Gastroesophageal sphincter (tissue), 4 donors: ENCODE results near the gene TRABD2B. TPM values are rescaled to one million over a fixed set of nuclear protein-coding genes. Genes with fewer than 3 reads are reported as not detected.

Experiments used
- ATAC-seq: fragments of 150-250 bp; one replicate; pipeline ENCODE4 v1.9.1; 2016; ENCODE audit warnings: mild to moderate bottlenecking, moderate library complexity
- H3K27ac ChIP-seq, 4 donors: fragments of 200-600 bp; sonication (generic) in 3 of 4; 1 replicate in 3 of 4; 2 replicates in 1 of 4; pipeline ENCODE4 v1.5.1; 2016 to 2019
- H3K27me3 ChIP-seq: fragments of 200-600 bp; sonication (generic); one replicate; pipeline ENCODE4 v1.5.1; 2019
- H3K36me3 ChIP-seq, 2 donors: fragments of 200-600 bp; sonication (generic); one replicate each; pipeline ENCODE4 v1.5.1; 2019; ENCODE audit warnings: control low read depth in 1 of 2
- H3K4me1 ChIP-seq, 3 donors: fragments of 200-600 bp; sonication (generic); 1 replicate in 2 of 3; 2 replicates in 1 of 3; pipeline ENCODE4 v1.5.1; 2016 to 2019; ENCODE audit warnings: control low read depth in 2 of 3
- H3K4me3 ChIP-seq, 2 donors: fragments of 200-600 bp; sonication (generic); one replicate each; pipeline ENCODE4 v1.5.1; 2019; ENCODE audit warnings: mild to moderate bottlenecking in 1 of 2, moderate library complexity in 1 of 2
- H3K9me3 ChIP-seq, 3 donors: fragments of 200-600 bp; sonication (generic); one replicate each; pipeline ENCODE4 v1.5.1; 2017 to 2019; ENCODE audit warnings: control low read depth in 2 of 3
- EP300 ChIP-seq: sonication (generic); formaldehyde crosslinking; IDR thresholded peaks from one replicate; pipeline ENCODE4 v1.6.1; 2017; ENCODE audit warnings: antibody characterized with exemption, mild to moderate bottlenecking
- POLR2A ChIP-seq, 2 donors: fragments of 450-650 bp; IDR thresholded peaks; one replicate each; pipeline ENCODE4 v1.6.1; 2017; ENCODE audit warnings: antibody characterized with exemption in 2 of 2, mild to moderate bottlenecking in 2 of 2, moderate library complexity in 1 of 2
- POLR2AphosphoS5 ChIP-seq: sonication (generic); formaldehyde crosslinking; IDR thresholded peaks from one replicate; pipeline ENCODE4 v1.6.1; 2017; ENCODE audit warnings: antibody characterized with exemption
- WGBS, 2 donors: methylation state at CpG; one replicate each; pipeline ENCODE4 v1.1.5; 2018; ENCODE audit warnings: low coverage in 1 of 2; 5-methylcytosine and 5-hydroxymethylcytosine counted together
- total RNA-seq, 4 donors: library from RNA; depleted of rRNA; stranded (reverse); fragments of >200 nt; gene quantifications; one replicate each; pipeline ENCODE4 v1.1.0, GENCODE V29; 2016
- TF ChIP-seq, protein P1 (sequence below), 4 experiments: fragments of 200-600 bp in 2 of 4; fragments of 450-650 bp in 2 of 4; sonication (generic) in 1 of 4; IDR thresholded peaks; one replicate each; pipeline ENCODE4 v1.5.1; 2017 to 2019; ENCODE audit warnings: antibody characterized with exemption in 4 of 4, mild to moderate bottlenecking in 2 of 4, moderate library complexity in 2 of 4

The TRABD2B gene
- total RNA-seq, 4 donors from 2014 or later = 2.6 to 6.5 (median 3.4) TPM

DNA sequence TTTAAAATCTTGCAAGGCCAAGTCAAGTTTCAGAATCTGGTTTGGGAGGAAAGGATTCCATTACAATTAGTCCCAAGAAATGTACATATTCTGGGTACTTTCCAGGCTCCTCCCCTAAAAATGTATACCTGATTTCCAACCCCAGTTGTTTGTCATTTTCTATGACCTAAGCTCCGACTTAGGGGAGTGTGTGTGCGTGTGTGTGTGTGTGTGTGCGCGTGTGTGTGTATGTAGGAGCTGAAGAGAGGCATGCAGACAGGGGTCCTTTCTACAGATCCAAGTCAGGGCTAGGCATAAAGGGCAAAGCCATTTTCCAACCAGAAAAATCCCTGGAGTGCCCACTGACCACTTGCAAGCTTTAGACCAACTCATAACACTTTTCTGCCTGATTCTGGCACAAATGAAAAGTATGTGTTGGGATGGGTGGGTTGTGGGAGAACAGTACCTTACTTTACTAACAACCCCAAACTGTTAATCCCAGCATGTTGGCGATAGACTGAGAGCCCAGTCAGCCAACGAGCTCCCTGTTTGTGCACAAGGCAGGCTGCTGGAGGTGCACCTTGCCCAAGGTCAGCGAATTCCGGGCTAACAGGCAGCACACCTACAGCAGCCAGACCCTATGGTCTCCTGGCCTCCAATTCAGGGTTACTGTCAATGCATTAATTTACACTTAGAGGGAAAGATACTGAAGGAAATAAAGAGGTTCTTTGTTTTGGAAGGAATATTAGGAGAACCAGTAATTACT lies 1.7 kb downstream of the TRABD2B start:
- ATAC-seq = no peak
- Histone ChIP-seq H3K4me3 (peak overlapping the region in 1 of 2 donors; percentile 83), H3K4me1 (peaks cover 0 to 52% (median 10%) of the 10 kb centered on the region in 3 donors), H3K27me3 (peaks cover 28% of the 10 kb centered on the region), H3K36me3 (no peaks in the 10 kb centered on the region), H3K27ac (peak overlapping the region in 3 of 4 donors; percentile 26 to 91 (median 86)), H3K9me3 (no peaks in the 10 kb centered on the region)
- 72 to 81% methylated on average over 2 to 4 of the region's 8 CpGs for WGBS, 2 donors
- no peak for TF ChIP-seq POLR2A (IDR thresholded peaks at IDR 0.05)
- TF ChIP-seq, protein P1, sequence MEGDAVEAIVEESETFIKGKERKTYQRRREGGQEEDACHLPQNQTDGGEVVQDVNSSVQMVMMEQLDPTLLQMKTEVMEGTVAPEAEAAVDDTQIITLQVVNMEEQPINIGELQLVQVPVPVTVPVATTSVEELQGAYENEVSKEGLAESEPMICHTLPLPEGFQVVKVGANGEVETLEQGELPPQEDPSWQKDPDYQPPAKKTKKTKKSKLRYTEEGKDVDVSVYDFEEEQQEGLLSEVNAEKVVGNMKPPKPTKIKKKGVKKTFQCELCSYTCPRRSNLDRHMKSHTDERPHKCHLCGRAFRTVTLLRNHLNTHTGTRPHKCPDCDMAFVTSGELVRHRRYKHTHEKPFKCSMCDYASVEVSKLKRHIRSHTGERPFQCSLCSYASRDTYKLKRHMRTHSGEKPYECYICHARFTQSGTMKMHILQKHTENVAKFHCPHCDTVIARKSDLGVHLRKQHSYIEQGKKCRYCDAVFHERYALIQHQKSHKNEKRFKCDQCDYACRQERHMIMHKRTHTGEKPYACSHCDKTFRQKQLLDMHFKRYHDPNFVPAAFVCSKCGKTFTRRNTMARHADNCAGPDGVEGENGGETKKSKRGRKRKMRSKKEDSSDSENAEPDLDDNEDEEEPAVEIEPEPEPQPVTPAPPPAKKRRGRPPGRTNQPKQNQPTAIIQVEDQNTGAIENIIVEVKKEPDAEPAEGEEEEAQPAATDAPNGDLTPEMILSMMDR (IDR thresholded peaks at IDR 0.05) = no peak
- no peak for TF ChIP-seq POLR2AphosphoS5
- no peak for TF ChIP-seq EP300

DNA sequence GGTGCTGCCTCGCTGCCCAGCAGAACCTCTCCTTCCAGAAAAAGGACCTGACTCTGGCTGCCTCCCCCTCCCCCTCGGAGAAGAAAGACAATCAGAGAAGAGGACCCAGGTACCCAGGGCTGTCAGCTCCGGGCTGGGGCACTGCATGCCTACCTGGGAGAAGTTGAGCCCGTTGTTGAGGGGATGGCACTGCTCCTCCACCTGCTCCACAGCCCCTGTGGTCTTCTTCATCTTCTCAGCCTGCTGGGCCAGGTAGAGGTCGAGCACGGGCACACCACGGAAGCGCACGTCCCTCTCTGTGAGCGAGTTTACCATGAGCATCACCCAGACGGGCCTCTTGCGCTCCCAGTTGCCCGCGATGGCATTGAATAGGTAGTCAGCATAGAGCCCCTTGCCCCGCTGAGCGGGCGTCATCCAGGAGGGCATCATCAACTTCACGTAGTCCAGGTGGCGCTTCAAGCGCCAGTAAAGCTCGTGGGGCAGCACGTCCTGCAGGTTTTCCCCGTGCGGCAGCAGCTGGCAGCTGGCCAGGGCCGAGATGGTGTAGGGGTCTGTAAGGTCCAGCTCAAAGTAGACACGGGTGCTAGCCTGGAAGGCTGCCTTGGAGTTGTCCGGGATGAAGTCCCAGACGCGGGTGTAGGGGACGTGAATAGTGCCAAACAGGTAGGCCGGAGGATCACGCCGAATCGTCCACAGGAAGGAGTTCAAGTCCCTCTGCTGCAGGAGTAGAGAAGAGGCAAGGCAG lies 3.1 kb downstream of the TRABD2B start:
- TF ChIP-seq POLR2A (IDR thresholded peaks at IDR 0.05) (no peak), POLR2AphosphoS5 (no peak), EP300 (no peak)
- TF ChIP-seq, protein P1 (IDR thresholded peaks at IDR 0.05) = no peak
- H3K4me3 ChIP-seq = peak overlapping the region in 1 of 2 donors; percentile 19
- peak overlapping the region in 3 of 4 donors; percentile 46 to 69 (median 53) for H3K27ac ChIP-seq
- no peaks in the 10 kb centered on the region for H3K36me3 ChIP-seq
- no peak for ATAC-seq
- no peaks in the 10 kb centered on the region for H3K9me3 ChIP-seq
- peaks cover 0 to 52% (median 10%) of the 10 kb centered on the region in 3 donors for H3K4me1 ChIP-seq
- peaks cover 16% of the 10 kb centered on the region for H3K27me3 ChIP-seq
- 93 to 100% methylated on average over 1 to 13 of the region's 34 CpGs for WGBS, 2 donors

DNA sequence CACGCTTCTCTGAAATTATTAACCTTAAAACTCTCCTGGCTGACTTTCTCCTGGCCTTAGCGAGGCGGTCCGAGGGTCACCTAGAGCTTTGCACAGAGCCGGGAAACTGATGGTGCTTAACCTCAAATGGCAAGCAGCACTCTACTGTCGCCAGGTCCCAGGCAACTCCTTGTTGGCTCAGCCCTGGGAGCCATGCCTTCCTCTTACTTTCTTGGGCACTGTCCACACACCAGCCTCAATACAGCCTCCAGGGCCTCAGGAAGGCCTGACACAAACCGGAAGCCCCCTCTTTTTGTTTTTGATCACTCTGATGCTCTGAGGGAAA lies 3.8 kb downstream of the TRABD2B start:
- no peaks in the 10 kb centered on the region for H3K36me3 ChIP-seq
- no peaks in the 10 kb centered on the region for H3K9me3 ChIP-seq
- ATAC-seq = no peak
- H3K4me1 ChIP-seq = peaks cover 0 to 51% (median 10%) of the 10 kb centered on the region in 3 donors
- TF ChIP-seq POLR2A (IDR thresholded peaks at IDR 0.05) (no peak), EP300 (no peak), POLR2AphosphoS5 (no peak)
- TF ChIP-seq, protein P1 (IDR thresholded peaks at IDR 0.05) = no peak
- H3K27ac ChIP-seq = peak overlapping the region in 3 of 4 donors; percentile 46 to 69 (median 53)
- H3K4me3 ChIP-seq = peak overlapping the region in 1 of 2 donors; percentile 19
- peaks cover 10% of the 10 kb centered on the region for H3K27me3 ChIP-seq
- 93% methylated on average over 7 of the region's 7 CpGs; no CpG with 5 or more reads in 1 of the 2 donors for WGBS, 2 donors

DNA sequence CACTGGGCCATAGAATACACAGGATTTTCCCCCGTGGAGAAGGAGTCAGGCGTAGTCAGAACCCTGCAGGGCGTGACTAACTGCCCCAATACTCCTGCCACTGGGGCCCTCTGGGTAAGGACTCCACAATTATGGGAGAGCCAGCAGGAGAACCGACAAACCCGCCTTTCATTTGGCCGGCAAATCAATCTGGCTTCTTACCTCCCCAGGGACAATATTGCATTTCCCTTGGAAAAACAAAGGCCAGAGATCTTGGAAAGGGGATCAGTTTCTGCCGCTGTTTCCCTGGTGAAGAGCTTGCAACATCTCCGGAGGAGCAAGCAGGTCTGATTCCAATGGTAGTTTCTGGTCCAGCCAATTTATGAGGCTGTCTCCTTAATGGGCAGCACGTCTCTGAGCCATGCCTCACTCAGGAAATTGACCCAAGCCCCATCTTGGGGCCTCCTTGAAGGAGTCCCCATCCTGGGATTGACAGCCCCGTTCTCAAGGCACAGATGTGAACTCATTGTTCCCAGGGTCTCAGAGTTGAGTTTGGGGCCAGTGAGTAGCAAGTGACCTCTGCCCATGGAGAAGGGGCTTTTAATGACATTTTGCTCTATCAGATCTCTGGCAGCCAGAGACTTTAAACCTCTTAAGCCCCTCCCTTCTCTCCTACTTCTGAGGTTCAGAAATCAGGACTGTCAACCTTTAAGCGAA lies 4.3 kb downstream of the TRABD2B start:
- Histone ChIP-seq H3K4me3 (peak overlapping the region in 1 of 2 donors; percentile 19), H3K27ac (peak overlapping the region in 3 of 4 donors; percentile 62 to 71 (median 69))
- ATAC-seq = peak; percentile 68

More for the DNA sequence above, 4.3 kb downstream of the TRABD2B start:
- Histone ChIP-seq H3K27me3 (peaks cover 9% of the 10 kb centered on the region), H3K9me3 (no peaks in the 10 kb centered on the region), H3K4me1 (peaks cover 0 to 47% (median 10%) of the 10 kb centered on the region in 3 donors), H3K36me3 (no peaks in the 10 kb centered on the region)
- WGBS, 2 donors = 73% methylated on average over 5 of the region's 11 CpGs; no CpG with 5 or more reads in 1 of the 2 donors
- TF ChIP-seq, protein P1 (IDR thresholded peaks at IDR 0.05) = no peak
- no peak for TF ChIP-seq EP300
- peak; percentile 32 for TF ChIP-seq POLR2AphosphoS5
- no peak for TF ChIP-seq POLR2A (IDR thresholded peaks at IDR 0.05)
